CD8-positive, alpha-beta memory T cell (primary cell): ENCODE results near the gene RFX7. TPM values are rescaled to one million over a fixed set of nuclear protein-coding genes. Genes with fewer than 3 reads are reported as not detected.

Experiments used
- CTCF ChIA-PET: fragments of 350-600 bp; sonication (Branson Sonifier 250); formaldehyde crosslinking; loops from one replicate; lab custom pipeline; 2021; ENCODE audit warnings: antibody characterized with exemption; lab: Charles Lee
- POLR2A ChIA-PET: fragments of 350-600 bp; sonication (Branson Sonifier 250); formaldehyde crosslinking; loops from one replicate; lab custom pipeline; 2021; ENCODE audit warnings: antibody characterized with exemption; lab: Charles Lee
- DNase-seq, 5 donors: peaks; one replicate each; pipeline versions ENCODE4 v3.0.0 to v3.0.0-alpha.2; 2020 to 2022; ENCODE audit warnings: mixed read lengths in 1 of 5
- H3K27ac ChIP-seq: one replicate; pipeline ENCODE4 v1.7.0; 2013; ENCODE audit warnings: low read depth, mild to moderate bottlenecking, low read length, moderate library complexity
- H3K27me3 ChIP-seq: 2 replicates; pipeline ENCODE4 v1.7.0; 2013; ENCODE audit warnings: low read length, mild to moderate bottlenecking; ENCODE audit not compliant: insufficient read depth, poor library complexity, severe bottlenecking
- H3K36me3 ChIP-seq: 2 replicates; pipeline ENCODE4 v1.7.0; 2013; ENCODE audit warnings: mild to moderate bottlenecking, low read length, moderate library complexity; ENCODE audit not compliant: insufficient read depth
- H3K4me1 ChIP-seq: 2 replicates; pipeline ENCODE4 v1.7.0; 2013; ENCODE audit warnings: mild to moderate bottlenecking, low read length, moderate library complexity; ENCODE audit not compliant: insufficient read depth
- H3K4me3 ChIP-seq: 2 replicates; pipeline ENCODE4 v1.7.0; 2013; ENCODE audit warnings: mild to moderate bottlenecking, low read length
- H3K9me3 ChIP-seq: 2 replicates; pipeline ENCODE4 v1.7.0; 2013; ENCODE audit warnings: mild to moderate bottlenecking, low read length
- H3K27ac Mint-ChIP-seq, 8 donors: one replicate each; pipeline ENCODE4 v1.8.0; 2020 to 2021; ENCODE audit warnings: mixed read lengths in 8 of 8, mild to moderate bottlenecking in 6 of 8, inconsistent platforms in 3 of 8, moderate library complexity in 3 of 8
- H3K27me3 Mint-ChIP-seq, 2 donors: one replicate each; pipeline ENCODE4 v1.8.0; 2020 to 2021; ENCODE audit warnings: mixed read lengths in 2 of 2, mild to moderate bottlenecking in 1 of 2, moderate library complexity in 1 of 2
- H3K36me3 Mint-ChIP-seq, 3 donors: one replicate each; pipeline ENCODE4 v1.8.0; 2020 to 2021; ENCODE audit warnings: mixed read lengths in 3 of 3, inconsistent platforms in 1 of 3, mild to moderate bottlenecking in 1 of 3
- H3K4me1 Mint-ChIP-seq, 3 donors: one replicate each; pipeline ENCODE4 v1.8.0; 2020 to 2021; ENCODE audit warnings: mixed read lengths in 3 of 3, inconsistent platforms in 1 of 3, mild to moderate bottlenecking in 1 of 3
- H3K4me3 Mint-ChIP-seq, 7 donors: one replicate each; pipeline ENCODE4 v1.8.0; 2020 to 2021; ENCODE audit warnings: mixed read lengths in 7 of 7, mild to moderate bottlenecking in 6 of 7, moderate library complexity in 4 of 7, inconsistent platforms in 2 of 7
- H3K9me3 Mint-ChIP-seq, 5 donors: one replicate each; pipeline ENCODE4 v1.8.0; 2020 to 2022; ENCODE audit warnings: mixed read lengths in 5 of 5, mild to moderate bottlenecking in 3 of 5, moderate library complexity in 2 of 5, inconsistent platforms in 1 of 5
- polyA plus RNA-seq: library from polyadenylated mRNA; unstranded; fragments of 300-500 nt; fragmentation: Illumina TruSeq; gene quantifications from one replicate; pipeline ENCODE4 v1.2.3, GENCODE V29; 2021
- total RNA-seq, 2 experiments: library from RNA; stranded (reverse); gene quantifications; one replicate each; pipeline ENCODE4 v1.2.3, GENCODE V29; 2021

Gene RFX7
- total and polyA plus RNA-seq, 3 experiments from 2014 or later, result 3.5 to 35.2 (median 30.3) TPM

GRCh38 chr15:56053046-56053400 lies 190.7 kb downstream of the RFX7 start:
- H3K27me3 ChIP-seq, result no peaks in the 10 kb centered on the region
- H3K4me1 ChIP-seq, result no peaks in the 10 kb centered on the region
- Mint-ChIP-seq H3K27ac (no peak overlapping the region), H3K9me3 (no peaks in the 10 kb centered on the region), H3K4me3 (no peak overlapping the region), H3K36me3 (no peaks in the 10 kb centered on the region), H3K27me3 (peaks cover 0 to 1% of the 10 kb centered on the region in 2 donors), H3K4me1 (peaks cover 0 to 4% (median 0%) of the 10 kb centered on the region in 3 donors)
- H3K27ac ChIP-seq, result no peak overlapping the region
- ChIA-PET CTCF (interaction anchor here (1.4 to 1.8 kb wide), 3 partner anchors 12 to 405 kb away, joined by 3 to 5 read pairs (median 4); partner anchors contain the start of gene NEDD4), POLR2A (interaction anchor here (0.6 kb wide), 1 partner anchor 67 kb away, joined by 3 read pairs; no protein-coding TSS in a partner anchor)
- no peak overlapping the region for H3K4me3 ChIP-seq
- DNase-seq, result no peak
- no peaks in the 10 kb centered on the region for H3K36me3 ChIP-seq
- H3K9me3 ChIP-seq, result no peaks in the 10 kb centered on the region

- Mint-ChIP-seq H3K4me1 (peaks cover 0 to 4% (median 0%) of the 10 kb centered on the region in 3 donors), H3K9me3 (no peaks in the 10 kb centered on the region)
- POLR2A ChIA-PET, result interaction anchor here (0.6 kb wide), 1 partner anchor 67 kb away, joined by 3 read pairs; no protein-coding TSS in a partner anchor
Measured at GRCh38 chr15:56052395-56053045, 191.2 kb downstream of the RFX7 start.

DNA sequence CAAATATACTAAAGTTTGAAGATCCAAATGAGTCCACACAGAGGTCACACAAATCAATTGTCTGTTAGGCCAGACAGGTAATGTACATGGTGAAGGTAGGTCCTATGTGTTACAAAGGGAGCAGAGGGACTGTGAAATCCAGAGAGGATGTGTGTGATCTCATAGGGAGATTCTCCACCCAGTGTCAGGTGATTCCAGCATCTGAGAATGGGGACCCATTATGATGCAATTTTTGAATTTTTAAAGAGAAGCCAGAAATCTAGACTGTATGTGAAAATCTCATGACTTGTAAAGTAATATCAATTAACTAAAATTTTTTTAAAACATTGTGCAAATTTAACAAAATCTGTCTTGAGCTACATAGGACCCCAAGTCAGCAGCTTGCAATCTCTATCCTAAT lies 192.0 kb downstream of the RFX7 start:
- Histone ChIP-seq H3K4me3 (no peak overlapping the region), H3K27ac (no peak overlapping the region), H3K36me3 (no peaks in the 10 kb centered on the region), H3K9me3 (no peaks in the 10 kb centered on the region), H3K4me1 (no peaks in the 10 kb centered on the region), H3K27me3 (no peaks in the 10 kb centered on the region)
- peak overlapping the region in 1 of 8 donors; percentile 51 for H3K27ac Mint-ChIP-seq
- no peak overlapping the region for H3K4me3 Mint-ChIP-seq
- H3K27me3 Mint-ChIP-seq, result peaks cover 0 to 1% of the 10 kb centered on the region in 2 donors
- POLR2A ChIA-PET, result no interaction called here
- CTCF ChIA-PET, result interaction anchor here (1.8 kb wide), 1 partner anchor 404 kb away, joined by 5 read pairs; no protein-coding TSS in a partner anchor
- H3K4me1 Mint-ChIP-seq, result peaks cover 0 to 4% (median 0%) of the 10 kb centered on the region in 3 donors
- H3K9me3 Mint-ChIP-seq, result no peaks in the 10 kb centered on the region
- DNase-seq, result no peak
- H3K36me3 Mint-ChIP-seq, result no peaks in the 10 kb centered on the region

More at GRCh38 chr15:56052395-56053045, 191.2 kb downstream of the RFX7 start:
- H3K27ac Mint-ChIP-seq, result peak overlapping the region in 5 of 8 donors; percentile 1 to 26 (median 13)
- no peak overlapping the region for H3K4me3 ChIP-seq
- no peaks in the 10 kb centered on the region for H3K27me3 ChIP-seq
- H3K36me3 Mint-ChIP-seq, result no peaks in the 10 kb centered on the region
- peak in 2 of 5 donors; percentile 40 to 48 for DNase-seq
- H3K4me1 ChIP-seq, result no peaks in the 10 kb centered on the region
- H3K9me3 ChIP-seq, result no peaks in the 10 kb centered on the region
- peaks cover 0 to 1% of the 10 kb centered on the region in 2 donors for H3K27me3 Mint-ChIP-seq
- no peak overlapping the region for H3K4me3 Mint-ChIP-seq
- H3K36me3 ChIP-seq, result no peaks in the 10 kb centered on the region
- CTCF ChIA-PET, result interaction anchor here (1.4 to 1.8 kb wide), 3 partner anchors 11 to 405 kb away, joined by 3 to 5 read pairs (median 4); partner anchors contain the start of gene NEDD4
- H3K27ac ChIP-seq, result no peak overlapping the region

DNA sequence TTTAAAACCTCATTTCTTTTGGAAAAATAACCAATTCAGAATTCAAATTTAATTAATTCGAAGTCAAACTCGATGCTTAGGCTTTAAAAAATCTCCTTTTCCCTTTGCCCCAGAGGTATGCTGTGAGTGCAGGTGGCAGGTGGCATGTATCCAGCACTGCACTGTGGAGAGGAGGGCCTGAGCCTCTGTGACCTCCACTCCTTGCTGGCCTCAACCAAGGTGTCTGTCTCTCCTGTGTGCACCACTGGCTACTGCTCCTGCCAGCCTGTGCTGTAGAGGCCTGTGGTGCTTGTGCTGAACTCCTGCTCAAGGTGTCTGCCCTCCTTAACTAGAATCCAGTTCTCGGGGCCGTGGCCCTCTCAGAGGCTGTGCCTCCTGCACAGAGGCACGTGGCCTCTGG lies 194.1 kb downstream of the RFX7 start:
- POLR2A ChIA-PET, result no interaction called here
- Mint-ChIP-seq H3K27me3 (peaks cover 0 to 1% of the 10 kb centered on the region in 2 donors), H3K4me3 (no peak overlapping the region)

GRCh38 chr15:56047354-56047753 lies 196.3 kb downstream of the RFX7 start:
- DNase-seq, result no peak
- Histone ChIP-seq H3K27me3 (no peaks in the 10 kb centered on the region), H3K9me3 (no peaks in the 10 kb centered on the region), H3K27ac (no peak overlapping the region), H3K4me3 (no peak overlapping the region), H3K4me1 (peaks cover 23% of the 10 kb centered on the region), H3K36me3 (no peaks in the 10 kb centered on the region)
- H3K27ac Mint-ChIP-seq, result no peak overlapping the region
- peaks cover 18 to 22% (median 18%) of the 10 kb centered on the region in 3 donors for H3K4me1 Mint-ChIP-seq
- POLR2A ChIA-PET, result no interaction called here
- no peak overlapping the region for H3K4me3 Mint-ChIP-seq
- no peaks in the 10 kb centered on the region for H3K36me3 Mint-ChIP-seq
- H3K9me3 Mint-ChIP-seq, result peaks cover 0 to 3% (median 0%) of the 10 kb centered on the region in 5 donors
- H3K27me3 Mint-ChIP-seq, result peaks cover 0 to 1% of the 10 kb centered on the region in 2 donors
- CTCF ChIA-PET, result interaction anchor here (0.8 kb wide), 1 partner anchor 8 kb away, joined by 3 read pairs; no protein-coding TSS in a partner anchor

More for the DNA sequence above, 194.1 kb downstream of the RFX7 start:
- Histone ChIP-seq H3K27ac (no peak overlapping the region), H3K4me3 (no peak overlapping the region), H3K36me3 (no peaks in the 10 kb centered on the region), H3K9me3 (no peaks in the 10 kb centered on the region), H3K27me3 (no peaks in the 10 kb centered on the region), H3K4me1 (peaks cover under 1% of the 10 kb centered on the region)
- peaks cover 0 to 5% (median 0%) of the 10 kb centered on the region in 3 donors for H3K4me1 Mint-ChIP-seq
- CTCF ChIA-PET, result no interaction called here
- H3K36me3 Mint-ChIP-seq, result no peaks in the 10 kb centered on the region
- H3K27ac Mint-ChIP-seq, result no peak overlapping the region
- no peaks in the 10 kb centered on the region for H3K9me3 Mint-ChIP-seq
- DNase-seq, result no peak

GRCh38 chr15:56045068-56045748 lies 198.5 kb downstream of the RFX7 start:
- Mint-ChIP-seq H3K27me3 (no peaks in the 10 kb centered on the region), H3K4me3 (no peak overlapping the region), H3K9me3 (peaks cover 0 to 3% (median 0%) of the 10 kb centered on the region in 5 donors), H3K36me3 (no peaks in the 10 kb centered on the region), H3K27ac (no peak overlapping the region), H3K4me1 (peaks cover 22 to 28% (median 27%) of the 10 kb centered on the region in 3 donors)
- Histone ChIP-seq H3K4me1 (peaks cover 29% of the 10 kb centered on the region), H3K27ac (no peak overlapping the region), H3K36me3 (no peaks in the 10 kb centered on the region), H3K4me3 (no peak overlapping the region), H3K9me3 (no peaks in the 10 kb centered on the region), H3K27me3 (no peaks in the 10 kb centered on the region)
- DNase-seq, result no peak
- CTCF ChIA-PET, result no interaction called here
- POLR2A ChIA-PET, result no interaction called here

DNA sequence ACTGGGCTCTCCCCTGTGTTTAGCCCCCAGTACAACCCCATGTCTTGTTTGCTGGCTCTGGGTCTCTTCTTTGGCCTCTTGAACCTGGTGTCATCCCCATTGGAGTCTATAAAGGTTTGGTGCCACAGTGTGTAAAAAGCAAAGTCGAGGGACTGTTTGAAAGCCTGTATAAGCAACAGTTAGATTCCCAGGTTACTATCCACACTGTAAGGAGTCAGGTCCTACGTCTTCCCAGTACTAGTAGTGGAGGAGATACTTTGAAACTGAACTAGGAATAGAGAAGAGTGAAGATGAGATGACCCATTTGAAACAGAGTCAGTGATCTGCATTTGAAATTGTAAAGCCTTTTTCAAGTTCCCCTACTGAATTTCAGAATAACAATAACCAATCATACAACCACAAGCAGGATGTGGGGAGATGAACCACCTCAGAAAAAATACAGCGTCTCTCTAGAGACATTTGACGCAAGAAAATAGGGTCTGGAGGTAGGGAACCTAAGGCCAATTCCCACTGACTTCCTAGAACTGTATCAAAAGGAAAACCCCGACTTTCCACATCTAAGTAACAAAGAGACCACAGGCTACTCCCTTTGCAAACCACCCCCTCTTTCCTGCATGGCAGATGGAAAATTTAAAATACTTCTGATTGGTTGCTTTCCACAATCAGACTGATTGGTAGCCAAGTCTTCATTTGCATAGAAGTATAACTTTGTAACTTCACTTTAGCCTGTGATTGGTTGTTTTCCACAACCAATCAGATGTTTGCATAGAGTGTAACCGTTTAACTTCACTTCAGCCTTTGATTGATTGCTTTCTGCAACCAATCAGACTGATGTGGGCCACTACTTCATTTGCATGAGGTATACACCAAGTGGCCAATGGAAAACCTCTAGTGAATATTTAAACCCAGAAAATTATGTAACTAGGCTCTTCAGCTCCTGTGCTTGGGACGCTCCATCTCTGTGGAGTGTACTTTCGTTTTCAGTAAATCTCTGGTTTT lies 200.4 kb downstream of the RFX7 start:
- H3K4me1 ChIP-seq, result peaks cover 29% of the 10 kb centered on the region
- ChIA-PET POLR2A (no interaction called here), CTCF (interaction anchor here (0.8 to 1.4 kb wide), 2 partner anchors 25 to 202 kb away, joined by 3 to 6 read pairs; no protein-coding TSS in a partner anchor)
- Mint-ChIP-seq H3K27me3 (no peaks in the 10 kb centered on the region), H3K4me3 (peak overlapping the region; percentile 46 to 86 (median 71)), H3K9me3 (peaks cover 0 to 3% (median 0%) of the 10 kb centered on the region in 5 donors), H3K27ac (peak overlapping the region; percentile 84 to 96 (median 89)), H3K36me3 (no peaks in the 10 kb centered on the region), H3K4me1 (peaks cover 22 to 37% (median 36%) of the 10 kb centered on the region in 3 donors)
- no peak overlapping the region for H3K27ac ChIP-seq
- H3K27me3 ChIP-seq, result no peaks in the 10 kb centered on the region
- peak overlapping the region; percentile 43 for H3K4me3 ChIP-seq
- peak; percentile 12 to 91 (median 59) for DNase-seq
- H3K9me3 ChIP-seq, result no peaks in the 10 kb centered on the region
- no peaks in the 10 kb centered on the region for H3K36me3 ChIP-seq
